Measurements from ENCODE around the gene COL2A1. TPM values are rescaled to one million over a fixed set of nuclear protein-coding genes. Genes with fewer than 3 reads are reported as not detected.
A peak's percentile ranks its signal among the peaks of the same experiment; 100 is the strongest.

COL2A1 gene
- not detected for total RNA-seq
- long read RNA-seq, result 0 reads

DNA sequence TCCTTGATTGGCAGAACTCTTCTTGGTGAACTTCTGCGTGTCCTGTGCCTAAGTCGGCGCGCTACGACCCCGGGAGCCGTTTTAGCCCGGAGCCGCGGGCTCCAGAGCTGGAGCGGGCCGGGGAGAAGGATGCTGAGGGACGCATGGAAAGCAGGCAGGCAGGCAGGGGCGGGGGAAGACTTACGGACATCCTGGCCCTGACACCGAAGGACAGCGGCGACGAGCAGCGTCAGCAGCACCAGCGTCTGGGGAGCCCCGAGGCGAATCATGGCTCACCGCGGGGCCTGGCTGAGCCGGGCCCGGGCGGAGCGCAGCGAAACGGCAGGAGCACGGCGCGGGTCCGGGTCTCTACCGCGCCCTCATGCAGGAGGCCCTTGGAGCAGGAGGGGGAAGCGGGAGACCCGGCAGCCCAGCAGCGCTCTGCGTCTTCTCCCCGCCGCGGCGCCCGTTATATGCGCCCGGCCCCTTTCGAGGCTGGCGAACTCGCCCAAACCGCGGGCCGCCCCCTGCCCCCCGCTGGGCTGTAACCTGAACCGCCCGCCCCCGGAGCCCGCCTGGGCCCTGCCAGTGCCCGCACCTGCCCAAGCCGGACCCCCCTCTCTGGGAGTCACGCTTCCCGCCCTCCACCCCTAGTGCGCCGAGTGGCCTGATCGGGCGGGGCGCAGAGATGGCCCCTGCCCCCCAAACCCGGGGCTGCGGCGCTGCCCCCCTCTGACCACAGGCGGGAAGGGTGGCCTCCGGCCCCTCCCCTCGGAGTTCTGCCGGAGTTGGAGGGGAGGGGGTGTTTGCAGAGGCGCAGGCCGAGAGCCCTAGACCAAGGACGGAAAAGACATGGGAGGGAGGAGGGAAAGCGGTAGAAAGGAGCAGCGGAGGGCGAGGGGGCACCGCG, at the start of gene COL2A1:
Gene COL2A1, minus strand, starts transcription at position 424 of the 889 bp plus-strand sequence. Its CDS starts 155 bp downstream, at position 269.
- intact Hi-C loops (cut with DNase I), result no loop called here
- DNase-seq (no peak), ATAC-seq (ENCODE audit: poor library complexity) (peak; percentile 23)

DNA sequence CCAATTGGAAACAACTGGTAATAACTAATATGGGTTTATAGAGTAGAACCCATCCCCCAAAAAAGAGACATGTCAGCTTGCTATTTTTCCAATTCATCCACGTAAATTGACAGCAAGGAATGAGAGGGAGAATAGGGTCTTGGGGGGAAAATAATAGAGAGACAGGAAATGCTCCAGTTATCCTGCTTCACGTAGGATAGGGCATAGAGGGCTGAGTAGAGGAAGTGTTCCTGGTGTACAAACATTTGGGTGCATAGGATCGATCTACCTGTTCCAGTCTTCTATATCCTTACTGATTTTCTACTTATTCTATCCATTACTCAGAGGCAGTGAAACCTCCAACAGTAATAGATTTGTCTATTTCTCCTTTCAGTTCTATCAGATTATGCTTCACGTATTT, 49.6 kb upstream of the COL2A1 start:
- ATAC-seq (ENCODE audit: poor library complexity) (no peak), DNase-seq (no peak)
- intact Hi-C loops (cut with DNase I), result no loop called here

DNA sequence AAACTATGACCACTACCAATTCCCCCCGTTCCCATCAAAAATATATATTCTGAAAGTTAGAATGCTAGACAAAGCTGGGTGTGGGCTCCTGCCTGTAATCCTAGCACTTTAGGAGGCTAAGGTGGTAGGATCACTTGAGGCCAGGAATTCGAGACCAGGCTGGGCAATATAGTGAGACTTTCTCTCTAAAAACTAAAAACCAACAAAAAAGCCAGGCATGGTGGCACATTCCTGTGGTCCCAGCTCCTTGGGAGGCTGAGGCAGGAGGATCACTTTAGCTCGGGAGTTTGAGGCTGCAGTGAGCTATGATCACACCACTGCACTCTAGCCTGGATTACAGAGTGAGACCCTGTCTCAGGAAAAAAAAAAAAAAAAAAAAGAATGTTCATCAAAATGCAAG, 48.8 kb upstream of the COL2A1 start:
- no peak for ATAC-seq (ENCODE audit: poor library complexity)
- intact Hi-C loops (cut with DNase I), result no loop called here
- no peak for DNase-seq

DNA sequence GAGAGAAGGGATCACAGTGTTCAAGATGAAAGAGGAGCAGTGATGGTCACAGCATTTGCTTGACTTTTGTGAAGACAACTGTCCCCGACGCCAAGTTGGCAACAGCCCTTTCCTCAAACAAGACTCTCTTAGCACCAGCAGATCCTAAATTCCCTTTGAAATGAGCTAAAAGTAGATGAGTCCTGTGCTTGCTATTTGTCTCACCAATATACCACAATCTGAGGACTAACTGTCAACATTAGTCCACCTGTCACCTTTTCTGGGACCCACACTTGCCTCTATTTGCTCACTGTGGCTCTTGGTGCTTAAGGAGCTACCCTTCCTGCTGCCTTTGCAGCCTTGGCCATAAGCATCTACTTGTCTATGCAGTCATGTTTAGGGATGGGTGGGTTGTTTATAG, 47.4 kb upstream of the COL2A1 start:
- intact Hi-C loops (cut with DNase I), result no loop called here
- DNase-seq (no peak), ATAC-seq (ENCODE audit: poor library complexity) (no peak)

DNA sequence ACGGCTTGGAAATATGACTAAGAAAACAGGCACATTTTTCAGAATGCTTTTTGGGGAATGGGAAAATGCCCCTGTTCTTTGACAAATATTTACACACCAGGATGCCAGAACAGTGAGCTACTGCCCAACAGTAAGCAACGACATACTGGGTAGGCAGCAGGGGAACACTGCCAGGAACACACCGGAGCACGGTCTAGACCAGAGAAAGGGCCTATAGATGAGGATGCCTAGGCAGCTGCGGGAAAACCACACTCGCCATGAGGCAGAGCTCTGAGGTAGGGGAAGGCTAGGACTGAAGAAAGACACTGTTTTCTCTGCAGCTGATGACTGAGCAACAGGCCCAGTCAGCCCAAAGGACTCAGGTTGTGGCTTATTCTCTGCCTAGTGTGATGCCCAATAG, 45.9 kb upstream of the COL2A1 start:
- DNase-seq, result no peak
- intact Hi-C loops (cut with DNase I), result no loop called here
- ATAC-seq (ENCODE audit: poor library complexity), result no peak

DNA sequence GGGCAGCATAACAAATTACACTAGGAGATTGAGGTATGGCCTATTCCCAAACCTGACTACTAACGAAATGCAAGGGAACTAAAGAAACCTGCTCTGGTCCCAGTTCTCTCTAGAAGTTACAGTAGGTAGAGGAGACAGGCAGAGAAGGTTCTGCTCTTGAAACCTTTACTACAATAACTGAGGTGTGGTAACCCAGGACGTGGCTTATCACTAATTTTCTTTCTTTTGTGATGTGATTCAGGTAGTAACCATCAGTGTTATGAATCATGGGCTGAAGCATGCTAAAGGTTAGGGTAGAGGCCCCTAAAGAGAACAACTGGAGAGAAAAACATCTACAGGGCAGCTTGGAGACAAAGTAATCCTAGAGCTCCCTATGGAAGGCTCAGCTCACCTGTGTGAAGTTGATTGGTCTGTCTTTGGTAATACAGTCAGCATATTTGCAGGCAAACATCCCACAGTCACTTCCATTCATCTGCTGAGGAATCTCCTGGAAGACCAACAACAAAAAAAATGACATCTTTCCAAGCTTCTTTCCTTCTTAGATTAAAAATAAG, 41.8 kb upstream of the COL2A1 start:
- DNase-seq (no peak), ATAC-seq (ENCODE audit: poor library complexity) (no peak)
- intact Hi-C loops (cut with DNase I), result no loop called here

DNA sequence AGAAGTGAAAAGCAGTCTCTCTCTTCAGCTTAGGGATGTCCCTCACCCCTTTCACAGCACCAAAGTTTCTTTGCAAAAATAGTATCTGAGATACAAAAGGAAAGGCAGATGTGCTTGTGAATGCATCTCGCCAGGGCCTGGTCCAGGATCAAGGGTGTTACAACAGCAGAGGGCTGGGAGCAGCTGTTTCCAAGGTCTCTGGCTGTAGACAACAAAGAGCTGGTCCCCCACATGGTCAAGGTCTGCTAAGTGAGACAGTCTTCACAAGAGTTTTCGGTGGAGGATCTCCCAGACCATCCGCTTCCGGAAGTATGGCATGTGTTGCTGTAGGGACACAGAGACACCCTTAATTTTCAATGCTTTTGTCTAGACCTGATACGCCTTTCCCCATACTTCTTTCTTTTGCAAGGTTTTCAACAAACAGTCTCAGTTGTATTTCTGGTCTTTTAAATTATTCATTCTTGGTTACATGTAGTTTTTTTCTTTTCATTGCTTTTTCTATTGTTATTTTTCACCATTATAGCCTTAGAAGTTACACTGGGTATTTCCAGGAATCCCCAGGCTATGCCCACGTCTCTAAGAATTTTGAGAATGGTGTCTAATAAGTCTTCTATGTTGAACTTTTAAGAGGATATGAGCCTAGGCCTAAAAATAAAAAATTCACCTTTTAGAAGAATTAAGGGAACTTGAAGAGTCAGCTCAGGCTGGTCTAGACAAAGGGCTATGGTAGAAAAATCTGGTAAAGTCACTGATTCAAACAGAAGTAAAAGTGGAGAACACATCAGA, 41.0 kb upstream of the COL2A1 start:
- ATAC-seq (ENCODE audit: poor library complexity), result no peak
- DNase-seq, result no peak
- intact Hi-C loops (cut with DNase I), result no loop called here

DNA sequence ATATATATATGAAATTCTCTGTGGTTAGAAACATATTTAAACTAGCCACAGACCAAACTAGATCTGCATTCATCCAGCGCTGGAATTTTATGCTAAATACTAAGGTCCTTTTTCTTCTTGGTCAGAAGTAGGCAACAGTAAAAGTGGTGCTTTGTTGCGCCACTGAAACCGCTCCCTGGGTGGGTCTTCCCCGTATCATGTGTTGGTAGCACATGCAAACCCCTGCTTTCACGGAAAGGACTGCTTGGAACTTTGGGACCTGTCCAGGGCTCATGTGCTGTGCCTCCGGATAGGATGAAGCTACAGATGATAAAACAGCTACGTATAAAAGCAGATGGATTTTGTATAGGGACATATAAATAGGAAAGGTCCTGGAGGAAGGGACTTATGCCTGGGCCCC, 40.1 kb upstream of the COL2A1 start:
- ATAC-seq (ENCODE audit: poor library complexity) (no peak), DNase-seq (no peak)
- intact Hi-C loops (cut with DNase I), result no loop called here

DNA sequence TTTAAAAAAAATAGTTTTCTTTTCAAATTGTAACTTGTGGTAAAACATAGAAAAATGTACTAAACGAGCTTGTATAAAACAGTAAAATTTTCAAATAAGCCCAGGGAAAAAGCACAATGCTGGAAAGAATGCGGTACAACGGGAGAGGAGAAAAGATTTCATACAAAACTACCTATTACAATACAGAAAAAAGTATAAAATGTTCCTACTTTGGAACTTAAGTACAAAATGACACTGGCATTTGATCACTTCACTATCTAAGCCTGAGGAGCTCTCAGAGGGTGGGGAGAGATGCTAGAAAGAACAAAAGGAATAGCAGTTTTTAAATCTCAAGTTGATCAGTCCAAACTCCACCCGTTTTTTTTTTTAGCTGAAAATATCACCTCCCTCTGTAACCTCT, 39.5 kb upstream of the COL2A1 start:
- intact Hi-C loops (cut with DNase I), result no loop called here
- ATAC-seq (ENCODE audit: poor library complexity) (no peak), DNase-seq (no peak)

DNA sequence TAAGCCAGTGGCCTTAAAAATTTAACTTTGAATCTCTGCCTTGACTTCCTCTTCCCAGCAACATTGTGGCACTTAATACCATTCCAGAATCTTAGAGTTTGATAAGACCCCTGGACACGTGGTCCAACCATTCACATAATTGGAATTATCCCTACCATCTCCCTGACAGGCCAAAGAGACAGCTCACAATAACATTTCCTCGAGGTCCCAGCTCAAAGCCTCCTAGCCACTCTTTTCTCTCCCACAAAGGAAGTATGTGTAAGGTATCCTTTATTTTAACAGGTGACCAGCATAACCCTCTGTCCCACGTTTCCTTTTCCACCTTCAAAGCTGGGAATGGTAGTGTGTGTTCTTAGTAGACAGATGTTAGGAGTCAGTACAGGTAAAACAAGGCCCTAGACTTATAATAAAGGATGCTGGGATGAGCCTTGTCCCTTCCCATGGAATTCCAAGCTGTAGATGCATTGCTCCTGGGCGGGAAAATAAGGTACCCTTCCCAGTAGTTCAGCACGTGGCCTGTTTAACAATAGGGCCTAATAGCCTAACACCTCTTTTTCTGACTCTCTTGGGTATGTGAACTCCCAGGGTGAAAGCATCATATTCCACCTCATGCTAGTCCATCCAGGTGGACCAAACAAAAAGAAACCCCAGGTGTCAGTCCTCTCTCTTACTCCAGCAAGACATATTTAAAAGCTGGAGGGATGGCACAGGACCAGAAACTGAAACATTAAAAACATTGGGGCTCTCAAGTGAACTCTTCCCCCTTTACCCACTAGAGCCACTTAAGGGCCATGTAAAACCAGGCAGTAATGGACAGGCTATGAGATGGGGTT, 37.5 kb upstream of the COL2A1 start:
- DNase-seq (no peak), ATAC-seq (ENCODE audit: poor library complexity) (no peak)
- intact Hi-C loops (cut with DNase I), result no loop called here

DNA sequence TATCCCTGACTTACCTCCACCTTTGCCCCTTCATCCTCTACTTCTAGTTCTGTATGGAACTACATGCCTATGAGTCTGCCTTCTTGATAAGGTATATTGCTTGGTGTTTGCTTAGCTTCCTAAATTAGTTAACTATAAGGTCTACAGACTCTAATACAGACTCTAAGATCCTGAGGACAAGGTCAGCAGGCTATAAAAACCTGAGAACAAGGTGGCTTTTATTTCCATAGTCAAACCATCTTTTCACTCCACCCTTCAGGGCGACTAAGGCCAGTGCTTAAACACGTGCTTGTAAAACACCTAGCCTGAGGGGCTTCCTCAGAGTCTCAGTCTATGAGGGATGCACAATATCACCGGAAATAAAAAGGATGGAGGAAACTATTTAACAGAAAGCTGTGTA, 36.1 kb upstream of the COL2A1 start:
- ATAC-seq (ENCODE audit: poor library complexity) (peak; percentile 29), DNase-seq (no peak)
- intact Hi-C loops (cut with DNase I), result no loop called here

DNA sequence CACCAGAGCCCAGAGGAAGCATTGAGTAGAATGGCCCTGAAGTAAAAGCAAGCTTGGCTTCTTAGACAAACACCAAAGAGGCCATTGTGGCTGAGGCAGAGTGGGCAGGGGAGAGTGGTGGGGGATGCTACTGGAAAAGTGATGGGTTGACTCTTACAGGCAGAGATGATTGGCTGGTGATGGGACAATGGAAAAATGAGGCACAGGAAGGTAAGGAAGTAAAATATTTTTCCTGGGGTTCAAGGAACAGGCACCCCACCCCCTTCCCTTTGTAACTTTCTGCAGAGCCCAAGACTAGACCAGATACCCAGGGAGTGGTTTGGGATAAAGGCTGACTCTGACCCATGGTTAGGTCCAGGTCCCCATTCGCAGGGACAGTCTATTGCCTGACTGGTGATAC, 34.9 kb upstream of the COL2A1 start:
- intact Hi-C loops (cut with DNase I), result no loop called here
- ATAC-seq (ENCODE audit: poor library complexity), result no peak
- no peak for DNase-seq

DNA sequence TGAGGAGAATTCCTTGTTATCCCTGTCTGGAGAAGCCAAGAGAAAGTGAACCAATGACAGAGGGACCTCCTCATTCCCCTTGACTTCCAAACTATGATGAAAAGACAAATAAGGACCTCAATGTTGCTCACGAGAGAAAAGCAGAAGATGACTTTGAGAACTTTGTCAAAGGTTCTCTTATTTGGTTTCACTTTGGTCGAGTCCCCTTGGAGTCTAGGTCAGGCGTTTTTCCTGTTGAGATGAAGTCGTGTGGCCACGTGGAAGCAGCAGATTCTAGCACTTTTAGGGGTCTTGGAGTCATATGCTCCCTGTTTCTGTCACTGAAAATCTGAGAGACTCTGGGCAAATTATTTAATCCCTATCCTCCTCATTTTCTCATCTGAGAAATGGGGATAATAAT, 33.8 kb upstream of the COL2A1 start:
- DNase-seq (no peak), ATAC-seq (ENCODE audit: poor library complexity) (no peak)
- intact Hi-C loops (cut with DNase I), result no loop called here

DNA sequence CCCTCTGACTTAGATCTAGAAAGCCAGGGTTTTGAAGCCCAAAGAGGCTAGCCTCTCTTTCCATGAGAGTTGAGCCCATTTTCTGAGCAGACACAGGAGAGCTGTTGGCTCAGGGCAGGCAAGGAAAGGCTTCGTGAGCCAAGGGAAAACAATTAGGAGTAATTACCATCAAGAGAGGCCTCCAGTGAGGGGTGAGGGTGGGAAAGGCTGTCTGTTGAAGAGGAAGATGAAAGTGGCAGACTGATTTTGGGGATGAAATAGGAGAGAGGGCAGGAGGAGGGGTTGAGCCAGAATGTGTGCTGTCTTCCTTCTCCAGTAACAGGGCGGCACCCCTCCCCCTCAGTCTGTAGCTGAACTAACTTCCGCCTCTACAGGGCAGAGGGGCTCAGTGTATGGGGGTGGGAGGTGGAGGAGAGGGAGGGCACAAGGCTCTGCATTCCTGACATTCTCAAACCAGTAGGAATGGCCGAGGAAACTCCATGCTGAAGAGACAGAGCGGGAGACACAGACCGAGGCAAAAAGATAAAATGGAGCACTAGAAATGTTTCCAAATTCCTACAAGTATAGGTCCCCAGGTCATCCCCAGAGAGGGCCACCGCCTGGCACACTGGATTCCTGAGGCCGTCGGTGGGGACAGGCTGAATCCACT, 33.1 kb upstream of the COL2A1 start:
- DNase-seq, result no peak
- ATAC-seq (ENCODE audit: poor library complexity), result no peak
- intact Hi-C loops (cut with DNase I), result no loop called here

DNA sequence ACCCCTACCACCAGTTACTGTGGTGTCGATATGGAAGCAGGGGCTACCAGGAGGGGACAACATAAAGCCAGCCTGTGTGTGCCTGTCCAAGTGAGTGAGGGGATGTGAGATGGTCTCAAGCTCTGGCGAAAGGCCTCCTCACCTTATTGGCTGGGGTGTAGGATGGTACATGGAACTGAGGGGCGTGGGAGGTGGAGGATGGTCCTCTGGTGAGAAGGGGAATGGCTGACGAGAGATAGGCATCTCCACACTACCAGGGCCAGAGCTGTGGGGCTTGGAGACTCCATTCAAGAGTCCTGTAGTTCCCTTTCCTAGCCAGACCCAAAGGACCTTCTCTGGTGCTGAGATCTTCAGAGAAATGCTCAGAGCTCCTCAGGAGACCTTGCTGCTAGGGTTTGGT, 32.5 kb upstream of the COL2A1 start:
- no peak for ATAC-seq (ENCODE audit: poor library complexity)
- intact Hi-C loops (cut with DNase I), result no loop called here

DNA sequence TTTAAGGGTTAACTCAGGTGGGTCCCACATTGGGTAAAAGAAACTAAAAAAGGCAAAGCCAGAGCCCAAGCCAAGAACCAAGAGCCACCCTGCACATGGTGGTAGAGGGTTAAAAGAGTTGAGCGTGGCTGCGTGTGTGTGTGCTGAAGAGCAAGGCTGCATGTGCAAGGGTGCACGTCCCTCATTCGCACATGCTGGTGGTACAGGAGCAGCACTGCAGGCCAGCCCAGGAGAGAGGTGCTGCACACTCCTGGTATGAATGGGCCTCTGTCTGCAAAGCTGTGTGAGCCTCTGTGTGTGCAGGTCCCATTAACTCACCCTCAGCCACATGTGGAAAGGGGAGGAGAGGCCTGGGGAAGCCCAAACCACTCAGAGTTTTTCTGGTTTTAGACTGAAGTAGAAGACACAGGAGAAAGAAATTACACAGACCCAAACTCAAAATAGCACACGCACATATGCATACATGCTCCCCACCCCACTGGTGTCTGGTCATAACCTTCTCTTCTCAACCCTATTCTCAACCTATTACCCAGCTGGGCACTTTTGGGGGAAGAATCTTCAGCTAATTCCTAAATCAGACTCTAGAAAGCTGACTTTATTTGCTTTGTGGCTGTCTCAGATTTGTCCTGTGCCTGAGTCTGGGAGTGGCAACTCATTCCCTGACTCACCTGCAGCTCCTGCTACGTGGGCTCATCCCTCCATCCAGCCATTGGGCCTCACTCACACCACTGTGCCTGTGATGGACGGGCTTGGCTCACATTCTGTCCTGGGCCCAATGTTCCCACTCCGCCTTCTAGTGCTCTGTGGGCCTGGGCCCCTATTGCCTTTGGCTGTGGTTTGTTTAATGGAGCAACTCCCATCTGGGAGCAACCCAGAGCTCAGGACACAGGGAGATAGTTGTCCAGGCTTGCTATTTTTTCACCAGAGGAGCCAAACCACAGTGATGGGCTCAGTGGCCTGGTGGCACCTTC, 30.8 kb upstream of the COL2A1 start:
- ATAC-seq (ENCODE audit: poor library complexity) (no peak), DNase-seq (no peak)
- intact Hi-C loops (cut with DNase I), result no loop called here

More for the DNA sequence above, 32.5 kb upstream of the COL2A1 start:
- no peak for DNase-seq

DNA sequence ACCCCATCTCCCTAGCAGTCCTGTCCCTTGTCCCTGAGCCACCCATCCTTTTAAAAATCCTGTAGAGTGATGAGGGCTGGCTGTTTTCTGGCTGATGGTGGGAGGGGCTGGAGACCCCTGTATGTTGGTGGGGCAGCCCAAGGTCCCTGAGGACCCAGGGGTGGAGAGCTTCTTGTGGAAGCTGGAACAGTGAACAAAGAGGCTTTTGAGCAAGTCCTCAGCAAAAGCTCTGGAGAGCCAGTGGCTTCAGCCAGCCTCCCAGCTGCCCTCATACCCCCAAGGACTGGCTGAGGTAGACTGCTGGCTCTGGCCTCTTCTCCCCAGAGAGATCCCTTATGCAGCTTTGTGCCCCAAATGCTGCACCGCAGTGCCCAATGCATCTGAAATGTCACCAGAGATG, 29.2 kb upstream of the COL2A1 start:
- DNase-seq (no peak), ATAC-seq (ENCODE audit: poor library complexity) (no peak)
- intact Hi-C loops (cut with DNase I), result no loop called here

Data from Right ventricle myocardium superior (tissue), 1 donor.